Posterior vena cava (tissue), 2 donors: ENCODE data around the gene COLEC11. TPM values are rescaled to one million over a fixed set of nuclear protein-coding genes. Genes with fewer than 3 reads are reported as not detected.
"Not testable (repeated sequence)": the region's sequence is repeated elsewhere in the genome, so short reads cannot be mapped to it uniquely, and the experiment has no call there.

Experiments used
- DNase-seq: peaks from one replicate; pipeline ENCODE4 v3.0.0-alpha.2; 2020; ENCODE audit warnings: low spot score
- intact Hi-C, 2 donors: fragments of 100-400 bp; cut with DNase I; formaldehyde crosslinking; loops; one replicate each; pipeline versions ENCODE4 v1.14.1 to v1.14.2; 2022 to 2023
- total RNA-seq, 2 donors: library from RNA; stranded (reverse); fragmentation: NEBNext Ultra II Directional; extraction: Animal tissue kit (Norgen Biotek cat#: 25700); gene quantifications; one replicate each; pipeline ENCODE4 v1.2.1, GENCODE V29; 2021
- donor health status: DM: yes; HTN: yes; CAD: no.
- donor health status: DM: yes; HTN: yes; CAD: no.

Gene COLEC11
- total RNA-seq, 2 donors from 2014 or later, result 0.71 to 3.8 TPM

- intact Hi-C loops, result not testable (repeated sequence)
- peak; percentile 31 for DNase-seq
These were observed 21.7 kb downstream of the COLEC11 start for GRCh38 chr2:3616435-3617197.

- DNase-seq, result peak; percentile 52
- intact Hi-C loops, result no loop called here
These were observed 22.4 kb downstream of the COLEC11 start for GRCh38 chr2:3617198-3617890.

- intact Hi-C loops, result no loop called here
- no peak for DNase-seq
These were observed 23.5 kb downstream of the COLEC11 start for GRCh38 chr2:3618367-3618766.

- DNase-seq, result no peak
- intact Hi-C loops, result no loop called here
These were observed 24.1 kb downstream of the COLEC11 start for GRCh38 chr2:3619033-3619432.

DNA sequence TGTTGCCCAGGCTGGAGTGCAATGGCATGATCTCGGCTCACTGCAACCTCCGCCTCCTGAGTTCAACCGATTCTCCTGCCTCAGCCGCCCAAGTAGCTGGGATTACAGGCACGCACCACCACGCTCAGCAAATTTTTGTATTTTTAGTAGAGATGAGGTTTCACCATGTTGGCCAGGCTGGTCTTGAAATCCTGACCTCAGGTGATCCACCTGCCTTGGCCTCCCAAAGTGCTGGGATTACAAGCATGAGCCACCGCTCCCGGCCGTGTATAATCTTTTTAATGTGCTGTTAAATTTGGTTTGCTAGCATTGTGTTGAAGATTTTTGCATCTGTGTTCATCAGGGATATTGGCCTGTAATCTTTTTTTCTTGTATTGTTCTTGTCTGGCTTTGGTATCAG lies 24.7 kb downstream of the COLEC11 start:
- intact Hi-C loops, result not testable (repeated sequence)
- peak; percentile 31 for DNase-seq

DNA sequence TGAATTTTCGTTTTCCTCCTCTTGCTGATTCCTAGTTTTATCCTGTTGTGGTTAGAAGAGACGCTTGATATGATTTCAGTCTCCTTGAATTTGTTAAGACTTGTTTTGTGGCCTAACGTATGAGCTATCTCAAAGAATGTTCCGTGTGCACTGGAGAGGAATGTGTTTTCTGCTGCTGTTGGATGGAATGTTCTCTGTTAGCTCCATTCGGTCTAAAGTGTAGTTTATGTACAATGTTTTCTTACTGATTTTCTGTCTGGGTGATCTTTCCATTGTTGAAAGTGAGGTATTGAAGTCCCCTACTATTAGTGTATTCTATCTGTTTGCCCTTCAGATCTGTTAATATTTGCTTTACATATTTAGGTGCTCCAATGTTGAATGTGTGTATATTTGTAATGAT lies 25.9 kb downstream of the COLEC11 start:
- no peak for DNase-seq
- intact Hi-C loops, result no loop called here

GRCh38 chr2:3622967-3623366 lies 28.1 kb downstream of the COLEC11 start:
- intact Hi-C loops, result no loop called here
- DNase-seq, result no peak

DNA sequence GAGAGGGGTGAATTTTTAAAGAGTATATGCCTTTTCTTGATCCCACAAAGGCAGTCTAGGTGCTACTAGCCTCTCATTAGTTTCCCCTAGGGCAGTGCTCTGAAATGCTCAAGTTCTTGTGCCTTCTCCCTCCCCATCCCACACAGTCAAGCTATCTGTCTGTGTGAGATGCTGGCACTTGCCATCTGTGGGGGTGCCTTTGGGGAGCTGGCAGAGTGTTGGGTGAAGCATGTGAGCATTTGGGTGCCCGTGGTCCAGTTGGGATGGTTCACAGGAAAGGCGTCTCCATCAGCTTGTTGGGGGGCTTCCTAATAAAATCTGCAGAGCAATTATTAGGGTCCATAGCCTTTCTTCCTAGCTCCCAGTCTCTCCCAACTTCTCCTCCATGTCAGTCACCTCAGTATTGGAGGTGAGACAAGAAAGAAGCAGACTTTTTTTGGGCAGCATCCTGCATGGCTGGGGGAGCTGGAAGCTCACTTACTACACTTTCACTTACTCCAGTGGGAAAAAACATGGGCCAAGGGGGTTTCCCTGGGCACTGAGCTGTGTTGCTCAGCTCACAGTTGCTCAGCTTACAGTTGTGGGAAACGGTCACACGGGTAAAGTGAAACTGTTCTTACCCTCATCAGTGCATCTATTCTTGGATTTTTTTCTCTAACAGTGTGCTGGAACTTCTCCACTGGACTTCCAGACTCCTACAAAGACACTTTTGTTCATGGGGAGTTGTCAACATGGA lies 29.3 kb downstream of the COLEC11 start:
- intact Hi-C loops, result no loop called here
- peak; percentile 28 for DNase-seq

GRCh38 chr2:3625186-3625585 lies 30.3 kb downstream of the COLEC11 start:
- peak; percentile 36 for DNase-seq

GRCh38 chr2:3626118-3626811 lies 31.4 kb downstream of the COLEC11 start:
- DNase-seq, result peak; percentile 49
- intact Hi-C loops, result no loop called here

More at GRCh38 chr2:3625186-3625585, 30.3 kb downstream of the COLEC11 start:
- intact Hi-C loops, result no loop called here

GRCh38 chr2:3626812-3627499 lies 32.0 kb downstream of the COLEC11 start:
- DNase-seq, result peak; percentile 30
- intact Hi-C loops, result no loop called here

- intact Hi-C loops, result no loop called here
- DNase-seq, result peak; percentile 62
These were observed 32.7 kb downstream of the COLEC11 start for GRCh38 chr2:3627500-3628100.

DNA sequence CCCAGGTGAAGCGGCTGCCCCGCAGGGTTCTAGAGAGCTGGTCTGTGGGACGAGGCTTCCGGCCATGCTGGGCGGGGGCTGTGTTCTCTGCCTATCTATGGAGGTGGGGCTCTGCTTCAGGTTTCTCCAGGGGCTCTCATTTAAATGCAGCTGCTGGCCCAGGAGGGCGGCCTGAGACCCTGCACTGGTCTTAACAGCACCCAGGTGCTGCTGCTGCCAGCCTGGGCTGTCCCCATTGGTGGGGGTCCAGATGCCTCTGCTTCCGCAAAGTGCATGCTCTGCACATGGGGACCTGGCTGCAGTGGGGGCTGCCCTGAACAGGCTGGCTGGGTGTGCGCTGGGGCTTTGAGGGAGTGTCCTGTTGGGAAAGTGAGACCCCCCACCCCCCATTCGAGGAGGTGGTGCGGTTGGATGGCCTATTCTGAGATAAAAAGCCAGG lies 33.3 kb downstream of the COLEC11 start:
- intact Hi-C loops, result no loop called here
- DNase-seq, result peak; percentile 57

- peak; percentile 59 for DNase-seq
- intact Hi-C loops, result no loop called here
These were observed 33.9 kb downstream of the COLEC11 start for GRCh38 chr2:3628800-3629199.

- intact Hi-C loops, result no loop called here
- DNase-seq, result no peak
These were observed 35.7 kb downstream of the COLEC11 start for GRCh38 chr2:3630631-3631030.

DNA sequence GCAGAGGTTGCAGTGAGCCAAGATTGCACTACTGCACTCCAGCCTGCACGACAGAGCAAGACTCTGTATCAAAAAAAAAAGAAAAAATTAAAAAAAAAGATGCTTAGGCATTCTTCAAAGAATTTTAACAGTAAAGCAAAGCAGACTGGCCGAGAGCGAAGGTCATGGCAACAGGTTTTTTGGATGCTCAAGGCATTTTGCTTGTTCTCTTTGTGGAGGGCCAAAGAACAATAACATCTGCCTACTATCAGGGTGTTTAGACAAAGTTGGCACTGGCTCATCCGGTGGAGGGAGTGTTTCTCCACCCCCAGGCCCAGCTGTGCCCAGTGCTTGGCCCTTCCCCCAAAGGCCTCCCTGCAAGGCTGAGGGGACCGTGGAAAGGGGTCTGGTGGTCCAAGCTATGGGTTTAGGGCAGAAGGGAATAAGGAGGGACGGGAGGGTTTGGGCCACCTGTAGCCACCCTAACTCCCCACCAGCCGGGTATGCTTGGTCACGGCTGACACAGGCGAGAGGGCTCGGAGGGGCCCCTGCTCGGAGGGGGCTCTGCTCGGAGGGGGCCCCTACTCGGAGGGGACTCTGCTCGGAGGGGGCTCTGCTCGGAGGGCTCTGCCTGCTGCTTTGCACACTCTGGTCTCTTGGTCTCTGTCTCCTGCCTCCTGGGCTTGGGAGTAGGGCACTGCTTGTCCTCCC lies 36.4 kb downstream of the COLEC11 start:
- intact Hi-C loops, result no loop called here
- DNase-seq, result peak; percentile 75

DNA sequence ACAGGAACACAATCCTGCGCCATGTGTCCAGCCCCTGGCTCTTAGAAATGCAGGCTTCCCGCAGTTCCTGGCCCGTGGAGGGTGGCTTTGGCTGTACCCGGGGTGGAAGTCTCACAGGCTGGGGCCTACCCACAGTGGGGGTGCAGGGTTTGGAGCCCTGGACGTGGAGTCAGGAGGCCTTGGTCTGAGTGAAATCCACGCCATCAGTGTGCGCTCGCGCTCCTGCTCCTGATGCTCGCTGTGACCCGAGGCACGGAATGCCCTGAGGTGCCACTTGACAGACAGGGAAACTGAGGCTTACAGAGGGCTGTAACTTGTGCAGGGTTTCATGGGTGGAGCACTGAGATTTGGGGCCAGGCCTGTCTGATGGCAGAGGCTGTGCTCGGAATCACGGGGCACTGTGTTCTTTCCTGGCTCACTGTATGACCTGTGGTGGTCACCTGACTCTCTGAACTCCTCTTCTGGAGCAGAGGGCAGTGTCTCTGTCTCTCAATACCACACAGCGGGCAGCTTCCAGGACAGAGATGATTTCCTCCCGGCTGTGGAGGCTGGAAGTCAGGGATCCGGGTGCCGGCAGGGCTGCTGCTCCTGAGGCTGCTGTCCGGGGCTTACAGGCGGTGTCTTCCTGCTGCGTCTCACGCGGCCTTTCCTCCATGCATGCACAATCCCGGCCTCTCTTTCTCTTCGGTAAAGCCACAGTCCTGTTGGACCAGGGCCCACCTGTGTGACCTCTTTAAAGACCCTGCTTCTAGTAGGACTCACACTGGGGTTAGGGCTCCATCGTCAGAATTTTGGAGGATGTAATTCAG lies 37.1 kb downstream of the COLEC11 start:
- intact Hi-C loops, result no loop called here
- peak; percentile 63 for DNase-seq
